ENCODE measurements around the gene ABCG2.
A peak's percentile ranks its signal among the peaks of the same experiment; 100 is the strongest.

The ABCG2 gene

DNA sequence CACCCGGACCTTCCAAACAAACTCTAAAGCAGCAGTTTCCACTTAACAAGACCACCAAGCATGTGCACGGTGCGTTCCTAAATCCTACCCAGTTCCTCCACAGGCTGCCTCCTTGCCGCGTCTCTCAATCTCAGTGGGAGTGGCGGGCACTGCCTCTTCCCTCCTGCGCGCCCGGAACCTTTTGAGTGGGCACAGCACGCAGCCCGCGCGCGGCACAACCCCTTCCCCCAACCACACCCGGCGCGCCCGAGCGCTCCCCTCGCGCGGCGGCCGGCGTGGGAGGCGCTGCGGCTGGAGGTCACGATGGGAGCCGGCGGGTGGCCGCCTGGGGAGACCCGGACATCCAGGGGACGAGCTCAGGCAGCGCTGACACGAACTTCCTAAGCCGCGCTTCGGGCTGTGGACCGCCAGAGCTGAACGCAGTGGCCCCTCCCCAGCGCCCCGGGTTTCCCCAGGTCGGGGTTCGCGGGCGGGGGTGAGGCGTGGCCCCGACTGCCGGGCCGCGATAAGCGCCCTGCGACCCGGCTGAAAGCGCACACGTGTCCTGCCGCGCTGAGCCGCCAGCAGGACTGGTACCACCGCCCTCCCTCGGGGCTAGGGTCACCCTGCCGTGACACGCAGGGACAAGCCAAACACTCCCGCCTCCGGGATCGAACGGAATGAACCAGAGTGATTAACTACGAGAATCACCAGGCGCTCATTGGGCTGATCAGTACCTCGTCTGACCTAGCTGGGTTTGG, at the start of gene ABCG2:
ABCG2 (minus strand) TSS at position 151 of the 740 bp plus-strand sequence. CDS start 18,644 bp downstream, outside the sequence.
- H3K36me3 ChIP-seq (ENCODE audit: control insufficient read depth in 2 of 2, insufficient read depth in 1 of 2, low read length in 2 of 2) = no peaks in the 10 kb centered on the region
- H3K4me1 ChIP-seq (ENCODE audit: control insufficient read depth, insufficient read depth, low read length) = no peaks in the 10 kb centered on the region
- H3K4me3 ChIP-seq (ENCODE audit: low read depth, low read length) = peak within 1 kb of the TSS; percentile 57
- POLR2A ChIA-PET = no interaction called here
- H3K27ac ChIP-seq (ENCODE audit: extremely low read depth, low read depth, low read length) = peak within 1 kb of the TSS; percentile 37; the same call in 1 of the 2 replicates
- no peaks in the 10 kb centered on the region for H3K9me3 ChIP-seq (ENCODE audit: control insufficient read depth, insufficient read depth, low read depth, low read length)
- CTCF ChIA-PET = interaction anchor here (0.5 to 0.7 kb wide), 2 partner anchors 21 to 479 kb away, joined by 5 to 8 read pairs; no protein-coding TSS in a partner anchor
- no peak for TF ChIP-seq ZNF239 (tag by site-specific recombination; IDR thresholded peaks at IDR 0.05)
- no peak for TF ChIP-seq ZNF37A (tag by site-specific recombination; IDR thresholded peaks at IDR 0.05)
- no peak for TF ChIP-seq HOXA7 (CRISPR knock-in tag; IDR thresholded peaks at IDR 0.05; ENCODE audit: borderline replicate concordance)
- TF ChIP-seq ZNF24 (tag by site-specific recombination; IDR thresholded peaks at IDR 0.05) = no peak
- no peak for TF ChIP-seq ZSCAN23 (tag by site-specific recombination; IDR thresholded peaks at IDR 0.05)
- no peak for TF ChIP-seq SETDB1 (IDR thresholded peaks at IDR 0.05; ENCODE audit: insufficient read length, low read length)
- TF ChIP-seq ZNF112 (tag by site-specific recombination; IDR thresholded peaks at IDR 0.05) = no peak
- TF ChIP-seq, protein P1, sequence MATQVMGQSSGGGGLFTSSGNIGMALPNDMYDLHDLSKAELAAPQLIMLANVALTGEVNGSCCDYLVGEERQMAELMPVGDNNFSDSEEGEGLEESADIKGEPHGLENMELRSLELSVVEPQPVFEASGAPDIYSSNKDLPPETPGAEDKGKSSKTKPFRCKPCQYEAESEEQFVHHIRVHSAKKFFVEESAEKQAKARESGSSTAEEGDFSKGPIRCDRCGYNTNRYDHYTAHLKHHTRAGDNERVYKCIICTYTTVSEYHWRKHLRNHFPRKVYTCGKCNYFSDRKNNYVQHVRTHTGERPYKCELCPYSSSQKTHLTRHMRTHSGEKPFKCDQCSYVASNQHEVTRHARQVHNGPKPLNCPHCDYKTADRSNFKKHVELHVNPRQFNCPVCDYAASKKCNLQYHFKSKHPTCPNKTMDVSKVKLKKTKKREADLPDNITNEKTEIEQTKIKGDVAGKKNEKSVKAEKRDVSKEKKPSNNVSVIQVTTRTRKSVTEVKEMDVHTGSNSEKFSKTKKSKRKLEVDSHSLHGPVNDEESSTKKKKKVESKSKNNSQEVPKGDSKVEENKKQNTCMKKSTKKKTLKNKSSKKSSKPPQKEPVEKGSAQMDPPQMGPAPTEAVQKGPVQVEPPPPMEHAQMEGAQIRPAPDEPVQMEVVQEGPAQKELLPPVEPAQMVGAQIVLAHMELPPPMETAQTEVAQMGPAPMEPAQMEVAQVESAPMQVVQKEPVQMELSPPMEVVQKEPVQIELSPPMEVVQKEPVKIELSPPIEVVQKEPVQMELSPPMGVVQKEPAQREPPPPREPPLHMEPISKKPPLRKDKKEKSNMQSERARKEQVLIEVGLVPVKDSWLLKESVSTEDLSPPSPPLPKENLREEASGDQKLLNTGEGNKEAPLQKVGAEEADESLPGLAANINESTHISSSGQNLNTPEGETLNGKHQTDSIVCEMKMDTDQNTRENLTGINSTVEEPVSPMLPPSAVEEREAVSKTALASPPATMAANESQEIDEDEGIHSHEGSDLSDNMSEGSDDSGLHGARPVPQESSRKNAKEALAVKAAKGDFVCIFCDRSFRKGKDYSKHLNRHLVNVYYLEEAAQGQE (tag by site-specific recombination; IDR thresholded peaks at IDR 0.05) = no peak
- TF ChIP-seq ZNF221 (tag by site-specific recombination; IDR thresholded peaks at IDR 0.05; ENCODE audit: borderline replicate concordance) = no peak
- TF ChIP-seq ZNF621 (tag by site-specific recombination; IDR thresholded peaks at IDR 0.05) = no peak
- TF ChIP-seq ZNF174 (tag by site-specific recombination; IDR thresholded peaks at IDR 0.05) = no peak
- TF ChIP-seq ZNF202 (tag by site-specific recombination; IDR thresholded peaks at IDR 0.05; ENCODE audit: borderline replicate concordance) = no peak
- no peak for TF ChIP-seq ZNF121 (tag by site-specific recombination; IDR thresholded peaks at IDR 0.05)
- no peak for TF ChIP-seq ZNF777 (tag by site-specific recombination; IDR thresholded peaks at IDR 0.05; ENCODE audit: borderline replicate concordance)
- TF ChIP-seq, protein P2, sequence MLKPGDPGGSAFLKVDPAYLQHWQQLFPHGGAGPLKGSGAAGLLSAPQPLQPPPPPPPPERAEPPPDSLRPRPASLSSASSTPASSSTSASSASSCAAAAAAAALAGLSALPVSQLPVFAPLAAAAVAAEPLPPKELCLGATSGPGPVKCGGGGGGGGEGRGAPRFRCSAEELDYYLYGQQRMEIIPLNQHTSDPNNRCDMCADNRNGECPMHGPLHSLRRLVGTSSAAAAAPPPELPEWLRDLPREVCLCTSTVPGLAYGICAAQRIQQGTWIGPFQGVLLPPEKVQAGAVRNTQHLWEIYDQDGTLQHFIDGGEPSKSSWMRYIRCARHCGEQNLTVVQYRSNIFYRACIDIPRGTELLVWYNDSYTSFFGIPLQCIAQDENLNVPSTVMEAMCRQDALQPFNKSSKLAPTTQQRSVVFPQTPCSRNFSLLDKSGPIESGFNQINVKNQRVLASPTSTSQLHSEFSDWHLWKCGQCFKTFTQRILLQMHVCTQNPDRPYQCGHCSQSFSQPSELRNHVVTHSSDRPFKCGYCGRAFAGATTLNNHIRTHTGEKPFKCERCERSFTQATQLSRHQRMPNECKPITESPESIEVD (tag by site-specific recombination; IDR thresholded peaks at IDR 0.05) = no peak
- TF ChIP-seq KLF10 (tag by site-specific recombination; IDR thresholded peaks at IDR 0.05) = no peak
- TF ChIP-seq ZNF610 (tag by site-specific recombination; IDR thresholded peaks at IDR 0.05; ENCODE audit: borderline replicate concordance) = no peak
- no peak for TF ChIP-seq ZNF701 (tag by site-specific recombination; IDR thresholded peaks at IDR 0.05)
- peak; percentile 23; the same call in 1 of the 2 replicates for TF ChIP-seq KLF8 (tag by site-specific recombination; IDR thresholded peaks at IDR 0.05)
- no peak; the same call in 1 of the 2 replicates for TF ChIP-seq SP2 (tag by site-specific recombination; IDR thresholded peaks at IDR 0.05)
- TF ChIP-seq ZNF510 (tag by site-specific recombination; IDR thresholded peaks at IDR 0.05; ENCODE audit: insufficient replicate concordance) = no peak
- no peak for TF ChIP-seq ZNF792 (tag by site-specific recombination; IDR thresholded peaks at IDR 0.05)
- TF ChIP-seq, protein P3, sequence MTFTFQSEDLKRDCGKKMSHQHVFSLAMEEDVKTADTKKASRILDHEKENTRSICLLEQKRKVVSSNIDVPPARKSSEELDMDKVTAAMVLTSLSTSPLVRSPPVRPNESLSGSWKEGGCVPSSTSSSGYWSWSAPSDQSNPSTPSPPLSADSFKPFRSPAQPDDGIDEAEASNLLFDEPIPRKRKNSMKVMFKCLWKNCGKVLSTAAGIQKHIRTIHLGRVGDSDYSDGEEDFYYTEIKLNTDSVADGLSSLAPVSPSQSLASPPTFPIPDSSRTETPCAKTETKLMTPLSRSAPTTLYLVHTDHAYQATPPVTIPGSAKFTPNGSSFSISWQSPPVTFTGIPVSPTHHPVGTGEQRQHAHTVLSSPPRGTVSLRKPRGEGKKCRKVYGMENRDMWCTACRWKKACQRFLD (tag by site-specific recombination; IDR thresholded peaks at IDR 0.05) = no peak
- TF ChIP-seq OVOL3 (tag by site-specific recombination; IDR thresholded peaks at IDR 0.05) = no peak
- TF ChIP-seq IKZF3 (tag by site-specific recombination; IDR thresholded peaks at IDR 0.05) = 0 out of 2 replicates have a peak, but pooled peaks have one; percentile 27
- TF ChIP-seq KLF1 (tag by site-specific recombination; IDR thresholded peaks at IDR 0.05) = 0 out of 2 replicates have a peak, but pooled peaks have one; percentile 41
- TF ChIP-seq ZBTB8A (tag by site-specific recombination; IDR thresholded peaks at IDR 0.05) = peak; percentile 89
- no peak for TF ChIP-seq ZNF311 (tag by site-specific recombination; IDR thresholded peaks at IDR 0.05; ENCODE audit: borderline replicate concordance)
- no peak for TF ChIP-seq CTCF (tag by site-specific recombination; IDR thresholded peaks at IDR 0.05)
